ENCODE measurements around the gene TGM6.

The TGM6 gene

GRCh38 chr20:2380601-2381000 lies at the start of gene TGM6:
TSS of gene TGM6 (plus strand) at chr20:2380901. CDS start at chr20:2380969, 68 bp downstream.
- H3K9ac ChIP-seq (ENCODE audit: low read length), result no peak within 1 kb of the TSS
- DNase-seq (ENCODE audit: low read depth), result no peak
- H3K4me3 ChIP-seq (ENCODE audit: low read length), result no peak within 1 kb of the TSS
- no peaks in the 10 kb centered on the region for H3K4me1 ChIP-seq (ENCODE audit: control insufficient read depth, insufficient read depth, low read length)
- H3K27me3 ChIP-seq (replicated peaks; ENCODE audit: control insufficient read depth, insufficient read depth, low read length), result peaks cover 2% of the 10 kb centered on the region
- H3K36me3 ChIP-seq (ENCODE audit: control insufficient read depth, insufficient read depth, low read length, severe bottlenecking), result no peaks in the 10 kb centered on the region
- no peaks in the 10 kb centered on the region for H3K9me3 ChIP-seq (ENCODE audit: control insufficient read depth, low read length)

- H3K36me3 ChIP-seq (ENCODE audit: control insufficient read depth, insufficient read depth, low read length, severe bottlenecking), result no peaks in the 10 kb centered on the region
- H3K4me3 ChIP-seq (ENCODE audit: low read length), result no peak overlapping the region
- no peak for DNase-seq (ENCODE audit: low read depth)
- peaks cover 5% of the 10 kb centered on the region for H3K27me3 ChIP-seq (replicated peaks; ENCODE audit: control insufficient read depth, insufficient read depth, low read length)
- no peaks in the 10 kb centered on the region for H3K9me3 ChIP-seq (ENCODE audit: control insufficient read depth, low read length)
- no peak overlapping the region for H3K9ac ChIP-seq (ENCODE audit: low read length)
- H3K4me1 ChIP-seq (ENCODE audit: control insufficient read depth, insufficient read depth, low read length), result peaks cover 6% of the 10 kb centered on the region
Observed at GRCh38 chr20:2331106-2331505, 49.6 kb upstream of the TGM6 start.

- Histone ChIP-seq H3K27me3 (replicated peaks; ENCODE audit: control insufficient read depth, insufficient read depth, low read length) (peaks cover 5% of the 10 kb centered on the region), H3K9me3 (ENCODE audit: control insufficient read depth, low read length) (no peaks in the 10 kb centered on the region), H3K9ac (ENCODE audit: low read length) (no peak overlapping the region), H3K36me3 (ENCODE audit: control insufficient read depth, insufficient read depth, low read length, severe bottlenecking) (no peaks in the 10 kb centered on the region), H3K4me3 (ENCODE audit: low read length) (no peak overlapping the region), H3K4me1 (ENCODE audit: control insufficient read depth, insufficient read depth, low read length) (peaks cover 9% of the 10 kb centered on the region)
- DNase-seq (ENCODE audit: low read depth), result no peak
Observed at GRCh38 chr20:2331901-2332565, 48.7 kb upstream of the TGM6 start.

DNA sequence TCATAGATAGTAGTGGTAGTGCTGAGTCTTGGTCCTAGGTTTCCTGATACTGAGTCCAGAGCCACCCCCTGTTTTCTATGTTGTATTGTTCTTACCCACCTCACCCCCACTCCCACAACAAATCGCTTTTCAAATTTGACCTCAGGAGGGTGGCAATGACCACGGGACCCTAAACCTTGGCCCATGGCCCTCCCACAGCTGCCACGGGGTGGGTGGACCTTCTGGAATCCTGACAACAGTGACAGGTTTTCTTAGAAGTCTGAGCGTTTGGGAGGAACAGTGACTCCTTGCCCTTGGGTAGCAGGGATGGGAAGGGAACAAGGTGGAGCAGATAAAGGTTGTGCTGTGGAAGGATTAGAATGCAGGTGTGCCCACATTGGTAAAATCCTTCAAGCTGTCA lies 48.0 kb upstream of the TGM6 start:
- Histone ChIP-seq H3K9ac (ENCODE audit: low read length) (no peak overlapping the region), H3K4me3 (ENCODE audit: low read length) (no peak overlapping the region), H3K4me1 (ENCODE audit: control insufficient read depth, insufficient read depth, low read length) (peaks cover 13% of the 10 kb centered on the region), H3K36me3 (ENCODE audit: control insufficient read depth, insufficient read depth, low read length, severe bottlenecking) (no peaks in the 10 kb centered on the region), H3K27me3 (replicated peaks; ENCODE audit: control insufficient read depth, insufficient read depth, low read length) (peaks cover 5% of the 10 kb centered on the region), H3K9me3 (ENCODE audit: control insufficient read depth, low read length) (no peaks in the 10 kb centered on the region)
- DNase-seq (ENCODE audit: low read depth), result no peak

DNA sequence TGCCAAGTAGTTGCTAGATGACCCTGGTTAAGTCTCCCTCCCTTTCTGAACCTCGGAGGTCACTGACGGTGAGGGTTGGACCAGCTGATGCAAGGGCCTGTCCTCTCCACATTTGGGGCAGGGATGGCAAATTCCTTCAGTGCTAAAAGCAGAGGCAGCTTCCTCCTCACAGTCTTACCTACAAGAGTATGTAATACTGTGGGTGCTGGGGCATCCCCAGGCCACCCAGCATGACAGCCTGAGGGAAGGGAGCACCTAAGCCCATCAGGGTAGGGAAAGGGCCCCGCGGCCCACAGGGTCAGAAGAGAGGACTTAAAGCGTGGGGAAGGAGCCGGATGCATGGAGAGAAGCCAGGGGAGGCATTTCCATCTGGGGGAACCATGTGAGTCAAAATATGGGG lies 46.9 kb upstream of the TGM6 start:
- H3K9me3 ChIP-seq (ENCODE audit: control insufficient read depth, low read length), result no peaks in the 10 kb centered on the region
- no peak for DNase-seq (ENCODE audit: low read depth)
- H3K27me3 ChIP-seq (replicated peaks; ENCODE audit: control insufficient read depth, insufficient read depth, low read length), result peaks cover 5% of the 10 kb centered on the region
- H3K4me3 ChIP-seq (ENCODE audit: low read length), result no peak overlapping the region
- H3K36me3 ChIP-seq (ENCODE audit: control insufficient read depth, insufficient read depth, low read length, severe bottlenecking), result no peaks in the 10 kb centered on the region
- H3K9ac ChIP-seq (ENCODE audit: low read length), result no peak overlapping the region
- H3K4me1 ChIP-seq (ENCODE audit: control insufficient read depth, insufficient read depth, low read length), result peaks cover 13% of the 10 kb centered on the region

DNA sequence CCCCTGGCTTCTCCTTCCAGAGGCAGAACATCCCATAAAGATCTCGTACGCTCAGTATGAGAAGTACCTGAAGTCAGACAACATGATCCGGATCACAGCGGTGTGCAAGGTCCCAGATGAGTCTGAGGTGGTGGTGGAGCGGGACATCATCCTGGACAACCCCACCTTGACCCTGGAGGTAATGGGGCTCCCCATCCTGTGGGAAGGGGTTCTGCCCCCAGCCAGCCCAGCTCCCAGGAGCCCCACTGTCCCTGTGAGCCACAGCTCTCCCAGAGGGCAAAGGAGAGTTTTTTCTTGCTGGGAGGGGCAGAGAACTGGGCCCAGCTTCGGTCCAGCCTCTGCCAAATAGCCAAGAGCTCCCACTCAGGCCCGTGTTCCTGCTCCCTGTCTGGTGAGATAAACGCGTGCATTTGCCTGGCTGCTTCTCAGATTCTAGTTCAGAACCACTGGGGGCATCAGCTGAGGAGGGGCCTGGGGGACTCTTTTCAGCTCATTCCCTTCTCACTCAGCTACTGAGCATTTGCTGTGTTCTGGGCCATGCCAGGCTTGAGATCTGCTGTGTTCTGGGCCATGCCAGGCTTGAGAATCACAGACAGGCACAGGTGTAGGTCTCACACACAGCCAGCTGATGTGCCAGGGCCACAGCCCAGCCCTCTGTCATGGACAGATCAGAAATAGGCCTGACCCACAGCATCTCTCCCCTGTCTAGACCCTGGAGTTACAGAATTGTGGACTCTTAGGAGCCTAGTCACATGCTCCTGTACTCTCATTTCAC lies 45.4 kb upstream of the TGM6 start:
- DNase-seq (ENCODE audit: low read depth), result no peak
- no peaks in the 10 kb centered on the region for H3K36me3 ChIP-seq (ENCODE audit: control insufficient read depth, insufficient read depth, low read length, severe bottlenecking)
- no peak overlapping the region for H3K4me3 ChIP-seq (ENCODE audit: low read length)
- peaks cover 7% of the 10 kb centered on the region for H3K4me1 ChIP-seq (ENCODE audit: control insufficient read depth, insufficient read depth, low read length)
- H3K27me3 ChIP-seq (replicated peaks; ENCODE audit: control insufficient read depth, insufficient read depth, low read length), result peaks cover 5% of the 10 kb centered on the region
- no peaks in the 10 kb centered on the region for H3K9me3 ChIP-seq (ENCODE audit: control insufficient read depth, low read length)
- no peak overlapping the region for H3K9ac ChIP-seq (ENCODE audit: low read length)

DNA sequence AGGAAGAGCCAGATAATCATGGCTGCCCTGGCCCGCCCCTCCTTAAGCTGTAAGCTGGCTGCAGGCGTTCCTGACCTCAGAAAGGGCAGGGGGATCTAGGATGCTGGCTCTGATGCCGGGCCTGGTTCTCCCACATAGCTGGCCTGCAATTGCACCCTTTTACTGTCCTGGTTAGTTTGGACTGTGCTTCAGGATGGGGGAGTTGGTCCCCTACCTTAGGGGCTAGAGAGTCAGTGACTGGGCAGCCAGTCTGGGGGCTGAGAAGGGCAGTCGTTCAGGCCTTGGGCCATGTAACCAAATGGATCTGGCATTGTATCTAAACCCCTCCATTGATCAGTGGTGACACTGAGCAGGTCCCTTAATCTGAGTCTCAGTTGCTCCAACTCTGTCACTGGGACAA lies 44.2 kb upstream of the TGM6 start:
- Histone ChIP-seq H3K4me3 (ENCODE audit: low read length) (no peak overlapping the region), H3K27me3 (replicated peaks; ENCODE audit: control insufficient read depth, insufficient read depth, low read length) (peaks cover 5% of the 10 kb centered on the region), H3K36me3 (ENCODE audit: control insufficient read depth, insufficient read depth, low read length, severe bottlenecking) (no peaks in the 10 kb centered on the region), H3K9me3 (ENCODE audit: control insufficient read depth, low read length) (no peaks in the 10 kb centered on the region), H3K9ac (ENCODE audit: low read length) (no peak overlapping the region), H3K4me1 (ENCODE audit: control insufficient read depth, insufficient read depth, low read length) (peaks cover 7% of the 10 kb centered on the region)
- no peak for DNase-seq (ENCODE audit: low read depth)

- H3K9me3 ChIP-seq (ENCODE audit: control insufficient read depth, low read length), result no peaks in the 10 kb centered on the region
- H3K4me1 ChIP-seq (ENCODE audit: control insufficient read depth, insufficient read depth, low read length), result peaks cover 7% of the 10 kb centered on the region
- DNase-seq (ENCODE audit: low read depth), result no peak
- H3K9ac ChIP-seq (ENCODE audit: low read length), result no peak overlapping the region
- H3K36me3 ChIP-seq (ENCODE audit: control insufficient read depth, insufficient read depth, low read length, severe bottlenecking), result no peaks in the 10 kb centered on the region
- H3K27me3 ChIP-seq (replicated peaks; ENCODE audit: control insufficient read depth, insufficient read depth, low read length), result peaks cover 5% of the 10 kb centered on the region
- no peak overlapping the region for H3K4me3 ChIP-seq (ENCODE audit: low read length)
Observed at GRCh38 chr20:2337142-2337541, 43.6 kb upstream of the TGM6 start.

GRCh38 chr20:2338411-2339066 lies 42.2 kb upstream of the TGM6 start:
- H3K27me3 ChIP-seq (replicated peaks; ENCODE audit: control insufficient read depth, insufficient read depth, low read length), result no peaks in the 10 kb centered on the region
- no peaks in the 10 kb centered on the region for H3K36me3 ChIP-seq (ENCODE audit: control insufficient read depth, insufficient read depth, low read length, severe bottlenecking)
- peaks cover 7% of the 10 kb centered on the region for H3K4me1 ChIP-seq (ENCODE audit: control insufficient read depth, insufficient read depth, low read length)
- no peak for DNase-seq (ENCODE audit: low read depth)
- peaks cover under 1% of the 10 kb centered on the region for H3K9me3 ChIP-seq (ENCODE audit: control insufficient read depth, low read length)
- no peak overlapping the region for H3K9ac ChIP-seq (ENCODE audit: low read length)
- no peak overlapping the region for H3K4me3 ChIP-seq (ENCODE audit: low read length)

GRCh38 chr20:2340136-2340535 lies 40.6 kb upstream of the TGM6 start:
- Histone ChIP-seq H3K4me1 (ENCODE audit: control insufficient read depth, insufficient read depth, low read length) (peaks cover 7% of the 10 kb centered on the region), H3K36me3 (ENCODE audit: control insufficient read depth, insufficient read depth, low read length, severe bottlenecking) (no peaks in the 10 kb centered on the region), H3K9me3 (ENCODE audit: control insufficient read depth, low read length) (peaks cover 4% of the 10 kb centered on the region), H3K9ac (ENCODE audit: low read length) (no peak overlapping the region), H3K27me3 (replicated peaks; ENCODE audit: control insufficient read depth, insufficient read depth, low read length) (no peaks in the 10 kb centered on the region), H3K4me3 (ENCODE audit: low read length) (no peak overlapping the region)
- no peak for DNase-seq (ENCODE audit: low read depth)

- no peak overlapping the region for H3K9ac ChIP-seq (ENCODE audit: low read length)
- no peak overlapping the region for H3K4me3 ChIP-seq (ENCODE audit: low read length)
- H3K27me3 ChIP-seq (replicated peaks; ENCODE audit: control insufficient read depth, insufficient read depth, low read length), result no peaks in the 10 kb centered on the region
- H3K9me3 ChIP-seq (ENCODE audit: control insufficient read depth, low read length), result peaks cover 4% of the 10 kb centered on the region
- H3K4me1 ChIP-seq (ENCODE audit: control insufficient read depth, insufficient read depth, low read length), result peaks cover 7% of the 10 kb centered on the region
- no peaks in the 10 kb centered on the region for H3K36me3 ChIP-seq (ENCODE audit: control insufficient read depth, insufficient read depth, low read length, severe bottlenecking)
- no peak for DNase-seq (ENCODE audit: low read depth)
Observed at GRCh38 chr20:2340823-2341222, 39.9 kb upstream of the TGM6 start.

All from adipocyte (in vitro differentiated cells).